GM15510 (cell line): ENCODE results near the gene COL1A2.

Source experiments
- POLR2A ChIP-seq: IDR thresholded peaks from 3 replicates; pipeline ENCODE4 v1.6.1; 2011; ENCODE audit warnings: borderline replicate concordance; ENCODE audit not compliant: insufficient read length; ENCODE audit errors: extremely low read depth

The COL1A2 gene

DNA sequence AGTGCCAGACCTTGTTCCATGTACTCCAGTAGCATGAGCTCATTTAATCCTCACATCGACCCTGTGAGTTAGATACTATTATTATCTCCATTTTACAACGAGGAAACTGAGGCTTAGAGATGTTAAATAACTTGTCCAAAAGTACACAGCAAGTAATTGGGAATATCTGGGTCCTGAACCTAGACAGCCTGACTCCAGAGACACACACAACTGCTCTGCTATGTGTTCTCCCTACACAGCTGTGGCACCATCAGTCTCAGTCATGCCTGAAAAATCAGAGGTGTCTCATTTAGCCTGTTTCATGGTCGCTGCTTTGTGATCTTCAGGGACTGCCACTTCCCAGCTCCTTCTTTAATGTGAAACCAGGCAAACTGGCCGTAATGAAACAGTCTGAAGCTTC, 56.5 kb downstream of the COL1A2 start:
- TF ChIP-seq POLR2A, result no peak

DNA sequence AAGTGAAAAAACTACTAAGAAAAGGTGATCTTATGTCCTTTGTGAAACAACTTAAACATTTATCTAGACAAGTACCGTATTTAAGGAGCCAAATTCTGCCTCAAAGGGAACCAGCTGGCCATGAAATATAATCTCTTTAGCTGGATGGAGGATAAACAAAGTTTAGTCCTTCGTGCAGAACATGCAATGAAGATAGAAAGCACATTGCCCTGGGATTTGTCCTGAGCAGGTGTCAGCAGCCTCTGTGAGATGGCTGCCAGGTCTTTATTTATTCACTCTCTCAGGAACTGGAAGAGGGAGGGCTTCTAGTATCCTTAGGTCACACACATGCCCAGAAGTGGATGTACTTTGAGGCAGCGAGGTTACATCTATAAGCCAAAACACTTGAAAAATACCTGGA, 57.5 kb downstream of the COL1A2 start:
- no peak for TF ChIP-seq POLR2A

DNA sequence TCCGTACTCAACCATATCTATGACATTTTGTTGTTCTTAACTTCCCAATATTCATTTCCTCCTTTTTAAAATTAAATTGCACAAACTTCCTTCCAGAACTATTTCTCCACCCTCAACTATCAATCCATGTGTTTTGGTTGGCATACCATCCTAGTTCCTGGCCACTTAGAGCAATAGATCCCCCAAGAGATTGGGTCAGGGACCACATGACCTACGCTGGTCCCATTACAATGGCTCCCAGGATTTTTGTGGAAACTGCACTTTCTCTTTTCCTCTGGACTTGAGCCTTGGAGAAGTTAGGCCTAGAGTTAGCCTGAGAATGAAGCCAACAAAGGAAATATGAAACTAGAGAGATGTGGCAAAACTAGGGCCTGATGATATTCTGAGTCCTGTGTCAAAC, 59.2 kb downstream of the COL1A2 start:
- no peak for TF ChIP-seq POLR2A

DNA sequence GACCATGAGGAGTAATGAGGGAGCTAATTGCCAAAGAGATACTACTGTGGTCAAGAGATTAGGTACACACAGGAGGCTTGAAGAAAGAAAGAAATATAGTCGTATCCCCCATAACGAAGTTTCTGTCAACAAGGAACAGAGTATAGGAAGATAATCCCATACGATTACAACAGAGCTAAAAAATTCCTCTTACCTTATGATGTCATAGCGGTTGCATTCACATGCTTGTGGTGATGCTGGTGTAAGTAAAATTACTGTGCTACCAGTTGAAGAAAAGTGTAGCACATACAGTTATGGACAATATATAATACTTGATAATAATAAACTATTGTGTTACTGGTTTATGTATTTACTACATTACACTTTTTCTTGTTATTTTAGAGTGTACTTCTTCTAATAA, 63.3 kb downstream of the COL1A2 start:
- TF ChIP-seq POLR2A, result no peak

DNA sequence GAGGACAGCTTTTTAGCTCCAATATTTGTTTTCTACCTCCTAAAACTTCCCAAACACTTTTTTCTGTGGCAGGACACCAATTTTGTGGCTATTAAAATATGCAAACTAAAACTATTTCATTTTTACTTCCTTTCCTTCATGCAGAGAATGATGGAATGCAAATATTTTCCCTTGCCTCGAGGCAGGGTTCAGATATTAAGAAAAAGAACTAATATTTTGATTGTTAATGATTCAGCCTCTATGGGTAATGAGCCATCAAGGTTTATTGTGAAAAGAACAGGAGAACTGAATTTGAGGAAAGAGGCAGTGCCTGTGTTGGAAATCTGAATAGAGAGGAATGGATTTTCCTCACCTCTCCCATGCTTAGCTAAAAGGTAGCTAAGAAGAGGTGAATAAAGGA, 71.8 kb downstream of the COL1A2 start:
- no peak for TF ChIP-seq POLR2A

DNA sequence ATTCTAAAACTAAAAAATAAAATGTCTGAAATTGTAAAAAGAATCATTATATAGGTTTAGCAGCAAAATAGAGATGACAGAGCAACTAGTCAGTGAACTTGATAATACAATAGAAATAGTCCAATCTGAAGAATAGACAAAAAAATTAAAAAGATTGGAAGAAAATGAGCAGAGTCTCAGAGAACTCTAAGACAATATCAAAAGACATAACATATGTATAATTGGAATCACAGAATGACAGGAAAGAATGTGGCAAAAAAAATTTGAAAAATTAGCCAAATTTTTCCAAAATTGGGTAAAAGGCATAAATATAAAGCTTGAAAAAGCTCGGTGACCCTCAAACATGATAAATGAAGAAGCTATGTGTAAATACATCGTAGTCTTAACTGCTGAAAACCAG, 76.9 kb downstream of the COL1A2 start:
- no peak for TF ChIP-seq POLR2A

DNA sequence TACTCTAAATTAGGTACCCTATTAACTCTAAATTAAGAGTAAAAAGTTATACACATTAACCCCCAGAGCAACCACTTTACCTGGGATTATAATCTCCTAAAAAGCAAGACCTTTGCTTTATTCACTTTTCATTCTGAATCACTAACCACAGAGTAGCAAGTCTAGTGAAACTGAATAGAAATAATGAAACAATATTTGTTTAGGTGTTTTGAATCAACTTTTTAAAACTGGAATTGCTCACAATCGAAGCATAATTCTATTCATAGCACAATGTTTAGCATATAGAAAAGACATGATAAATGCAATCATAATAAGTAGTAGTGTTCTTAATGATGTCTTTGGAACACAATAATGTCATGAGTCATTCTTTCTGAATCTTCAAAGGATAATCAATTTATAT, 77.9 kb downstream of the COL1A2 start:
- TF ChIP-seq POLR2A, result no peak

DNA sequence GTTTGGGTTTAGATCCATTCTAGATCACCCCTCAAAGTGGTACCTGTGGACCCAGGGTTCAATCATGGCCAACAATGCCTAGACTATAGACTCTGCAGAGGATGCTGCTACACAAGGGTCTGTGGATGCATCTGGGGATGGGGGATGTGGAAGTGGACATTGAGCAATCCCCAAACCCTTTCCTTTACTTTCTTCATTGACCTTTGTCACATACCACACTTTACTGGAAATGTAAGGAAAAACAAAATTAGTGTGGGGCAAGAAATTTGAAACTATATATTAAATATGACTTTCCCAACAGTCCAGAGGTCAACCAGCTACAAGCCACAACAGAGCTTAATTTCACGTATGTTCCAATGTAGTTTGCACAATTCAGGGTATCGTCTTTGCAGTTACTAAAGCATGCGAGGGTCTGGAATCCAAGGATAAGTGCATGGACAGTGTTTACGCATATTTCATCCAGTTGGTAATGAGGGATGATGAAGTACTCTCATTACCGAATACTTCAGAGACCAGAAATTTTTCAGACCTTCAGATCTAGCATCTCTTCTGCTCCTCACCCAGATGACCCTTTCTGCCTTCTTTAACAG, 81.7 kb downstream of the COL1A2 start:
- TF ChIP-seq POLR2A, result no peak

DNA sequence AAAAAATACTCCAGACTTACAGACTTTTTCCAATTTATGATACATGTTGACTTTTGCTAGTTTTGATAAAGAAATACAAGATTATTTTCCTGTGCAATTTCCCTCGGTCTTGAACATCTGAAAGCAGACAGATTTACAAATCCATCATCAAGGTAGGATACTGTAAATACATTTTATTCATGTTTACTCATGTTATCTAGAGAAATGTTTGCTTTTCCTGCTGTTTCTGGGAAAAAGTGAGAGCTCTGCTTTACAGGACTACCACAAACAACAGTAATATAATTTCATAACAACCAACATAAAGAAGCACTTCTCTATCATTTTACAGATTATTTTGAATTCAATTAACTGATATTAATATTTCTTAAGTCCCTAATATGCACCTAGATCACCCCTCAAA, 83.2 kb downstream of the COL1A2 start:
- no peak for TF ChIP-seq POLR2A

DNA sequence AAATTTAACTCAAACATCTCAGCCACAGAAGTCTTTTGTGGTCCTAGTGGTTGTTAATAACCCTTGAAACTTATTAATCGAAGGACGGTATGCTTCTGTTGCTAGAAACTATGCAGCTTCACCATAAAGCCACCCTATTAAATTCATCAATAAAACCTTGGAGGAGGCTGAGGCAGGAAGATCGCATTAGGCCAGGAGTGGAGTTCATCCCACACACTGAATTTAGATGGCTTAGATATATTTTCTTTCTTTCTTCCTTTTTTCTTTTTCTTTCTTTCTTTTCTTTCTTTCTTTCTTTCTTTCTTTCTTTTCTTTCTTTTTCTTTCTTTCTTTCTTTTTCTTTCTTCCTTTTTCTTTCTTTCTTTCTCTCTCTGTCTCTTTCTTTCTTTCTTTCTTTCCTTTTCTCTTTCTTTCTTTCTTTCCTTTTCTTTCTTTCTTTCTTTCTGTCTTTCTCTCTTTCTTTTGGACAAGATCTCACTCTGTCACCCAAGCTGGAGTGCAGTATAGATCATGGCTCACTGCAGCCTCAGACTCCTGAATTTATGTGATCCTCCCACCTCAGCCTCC, 84.0 kb downstream of the COL1A2 start:
- no peak for TF ChIP-seq POLR2A
